Esophagus (tissue), 2 donors: Measurements from ENCODE around the gene AFF3. TPM values are rescaled to one million over a fixed set of nuclear protein-coding genes. Genes with fewer than 3 reads are reported as not detected.

Experiments
- H3K27ac ChIP-seq, 2 donors: one replicate each; pipeline ENCODE4 v1.5.1; 2013; ENCODE audit warnings: low read depth in 2 of 2, mild to moderate bottlenecking in 2 of 2, inconsistent platforms in 1 of 2, low read length in 1 of 2, moderate library complexity in 1 of 2
- H3K27me3 ChIP-seq, 2 donors: one replicate each; pipeline ENCODE4 v1.6.1; 2013; ENCODE audit warnings: low read length in 2 of 2, control low read depth in 1 of 2, mild to moderate bottlenecking in 1 of 2; ENCODE audit not compliant: insufficient read depth in 2 of 2, control insufficient read depth in 1 of 2
- H3K36me3 ChIP-seq, 2 donors: one replicate each; pipeline ENCODE4 v1.6.1; 2013; ENCODE audit warnings: low read length in 1 of 2; ENCODE audit not compliant: control insufficient read depth in 2 of 2, insufficient read depth in 2 of 2
- H3K4me1 ChIP-seq, 2 donors: one replicate each; pipeline ENCODE4 v1.6.1; 2013; ENCODE audit warnings: low read length in 1 of 2; ENCODE audit not compliant: control insufficient read depth in 2 of 2, insufficient read depth in 2 of 2
- H3K4me3 ChIP-seq, 2 donors: one replicate each; pipeline ENCODE4 v1.5.1; 2013; ENCODE audit warnings: low read length in 2 of 2, mild to moderate bottlenecking in 2 of 2, low read depth in 1 of 2, moderate library complexity in 1 of 2
- H3K9me3 ChIP-seq, 2 donors: one replicate each; pipeline ENCODE4 v1.6.1; 2013; ENCODE audit warnings: mild to moderate bottlenecking in 2 of 2, low read depth in 1 of 2, low read length in 1 of 2, moderate library complexity in 1 of 2; ENCODE audit not compliant: control insufficient read depth in 2 of 2, insufficient read depth in 1 of 2
- WGBS, 2 donors: extraction: QIAGEN DNeasy Blood & Tissue Kit; methylation state at CpG; one replicate each; pipeline ENCODE4 v1.1.7; 2013; 5-methylcytosine and 5-hydroxymethylcytosine counted together
- polyA plus RNA-seq, 2 donors: library from polyadenylated mRNA; stranded (reverse); fragments of 200-250 nt; gene quantifications; one replicate each; pipeline ENCODE4 v1.2.3, GENCODE V29; 2013
- donor health status: healthy with polysubstance abuse.
- donor health status: Bipolar disorder and iron deficiency.

AFF3 gene
- polyA plus RNA-seq, 2 donors: 1.0 to 1.1 TPM

- Histone ChIP-seq H3K4me3 (no peak overlapping the region), H3K27ac (no peak overlapping the region), H3K4me1 (no peaks in the 10 kb centered on the region), H3K36me3 (no peaks in the 10 kb centered on the region), H3K27me3 (no peaks in the 10 kb centered on the region), H3K9me3 (no peaks in the 10 kb centered on the region)
- WGBS, 2 donors: 84 to 92% methylated on average over 3 of the region's 3 CpGs
These were observed 64.5 kb downstream of the AFF3 start for GRCh38 chr2:100077935-100078334.

- H3K27me3 ChIP-seq: no peaks in the 10 kb centered on the region
These were observed 64.9 kb downstream of the AFF3 start for GRCh38 chr2:100077456-100077855.

GRCh38 chr2:100075532-100075931 lies 66.9 kb downstream of the AFF3 start:
- Histone ChIP-seq H3K27ac (no peak overlapping the region), H3K4me1 (no peaks in the 10 kb centered on the region), H3K9me3 (no peaks in the 10 kb centered on the region), H3K36me3 (no peaks in the 10 kb centered on the region), H3K4me3 (no peak overlapping the region), H3K27me3 (no peaks in the 10 kb centered on the region)
- 74 to 75% methylated on average over 3 of the region's 3 CpGs for WGBS, 2 donors

More at GRCh38 chr2:100077456-100077855, 64.9 kb downstream of the AFF3 start:
- H3K4me1 ChIP-seq: no peaks in the 10 kb centered on the region
- H3K36me3 ChIP-seq: no peaks in the 10 kb centered on the region
- H3K27ac ChIP-seq: no peak overlapping the region
- no peak overlapping the region for H3K4me3 ChIP-seq
- no peaks in the 10 kb centered on the region for H3K9me3 ChIP-seq

- H3K27me3 ChIP-seq: no peaks in the 10 kb centered on the region
- no peak overlapping the region for H3K4me3 ChIP-seq
- H3K4me1 ChIP-seq: no peaks in the 10 kb centered on the region
- no peaks in the 10 kb centered on the region for H3K36me3 ChIP-seq
- 70 to 71% methylated on average over 3 of the region's 3 CpGs for WGBS, 2 donors
- H3K9me3 ChIP-seq: no peaks in the 10 kb centered on the region
- H3K27ac ChIP-seq: no peak overlapping the region
These were observed 69.3 kb downstream of the AFF3 start for GRCh38 chr2:100073110-100073509.

- no peaks in the 10 kb centered on the region for H3K27me3 ChIP-seq
- H3K36me3 ChIP-seq: no peaks in the 10 kb centered on the region
- H3K9me3 ChIP-seq: no peaks in the 10 kb centered on the region
- no peaks in the 10 kb centered on the region for H3K4me1 ChIP-seq
- H3K4me3 ChIP-seq: no peak overlapping the region
- 76 to 80% methylated on average over 3 of the region's 3 CpGs for WGBS, 2 donors
- no peak overlapping the region for H3K27ac ChIP-seq
These were observed 69.9 kb downstream of the AFF3 start for GRCh38 chr2:100072503-100072902.

GRCh38 chr2:100071335-100072043 lies 70.9 kb downstream of the AFF3 start:
- Histone ChIP-seq H3K4me3 (no peak overlapping the region), H3K27me3 (no peaks in the 10 kb centered on the region), H3K9me3 (no peaks in the 10 kb centered on the region), H3K27ac (no peak overlapping the region), H3K4me1 (no peaks in the 10 kb centered on the region), H3K36me3 (no peaks in the 10 kb centered on the region)
- 79 to 83% methylated on average over 13 of the region's 13 CpGs for WGBS, 2 donors

GRCh38 chr2:100070078-100070477 lies 72.3 kb downstream of the AFF3 start:
- 18 to 23% methylated on average over 4 of the region's 4 CpGs for WGBS, 2 donors
- no peak overlapping the region for H3K27ac ChIP-seq
- H3K4me1 ChIP-seq: no peaks in the 10 kb centered on the region
- H3K9me3 ChIP-seq: no peaks in the 10 kb centered on the region
- H3K4me3 ChIP-seq: no peak overlapping the region
- no peaks in the 10 kb centered on the region for H3K36me3 ChIP-seq
- no peaks in the 10 kb centered on the region for H3K27me3 ChIP-seq

DNA sequence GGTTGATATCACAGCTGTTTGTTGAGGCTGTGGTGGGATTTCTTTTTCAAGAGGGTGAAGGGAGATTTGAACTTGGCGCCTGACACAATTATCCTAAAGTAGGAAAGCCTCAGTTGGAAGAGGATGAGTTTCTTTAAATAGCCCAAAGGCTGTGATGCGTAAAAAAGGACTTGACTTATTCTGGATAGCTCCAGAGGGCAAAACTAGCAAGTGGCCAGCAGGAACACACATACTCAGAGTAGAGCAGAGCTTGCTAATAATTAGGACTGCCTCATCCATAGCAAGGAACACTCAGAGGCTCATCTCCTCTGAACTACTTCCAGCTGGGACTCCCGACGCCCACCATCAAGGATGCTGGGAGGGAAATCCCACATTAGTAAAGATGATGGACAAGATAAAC lies 74.0 kb downstream of the AFF3 start:
- WGBS, 2 donors: 86% methylated on average over 4 of the region's 4 CpGs
- no peaks in the 10 kb centered on the region for H3K27me3 ChIP-seq
- no peaks in the 10 kb centered on the region for H3K9me3 ChIP-seq
- no peak overlapping the region for H3K27ac ChIP-seq
- H3K36me3 ChIP-seq: no peaks in the 10 kb centered on the region
- H3K4me3 ChIP-seq: no peak overlapping the region
- H3K4me1 ChIP-seq: no peaks in the 10 kb centered on the region

GRCh38 chr2:100067784-100068183 lies 74.6 kb downstream of the AFF3 start:
- Histone ChIP-seq H3K4me3 (no peak overlapping the region), H3K27me3 (no peaks in the 10 kb centered on the region), H3K27ac (no peak overlapping the region), H3K36me3 (no peaks in the 10 kb centered on the region), H3K9me3 (no peaks in the 10 kb centered on the region), H3K4me1 (no peaks in the 10 kb centered on the region)
- 84 to 88% methylated on average over 6 of the region's 6 CpGs for WGBS, 2 donors

- Histone ChIP-seq H3K4me3 (no peak overlapping the region), H3K36me3 (no peaks in the 10 kb centered on the region), H3K27ac (no peak overlapping the region), H3K4me1 (no peaks in the 10 kb centered on the region), H3K9me3 (no peaks in the 10 kb centered on the region), H3K27me3 (no peaks in the 10 kb centered on the region)
- WGBS, 2 donors: 74 to 83% methylated on average over 5 of the region's 5 CpGs
These were observed 75.5 kb downstream of the AFF3 start for GRCh38 chr2:100066856-100067255.
